IPS-NIHi11 (cell line): ENCODE measurements around the gene PRKCZ.
"Not testable (repeated sequence)": the region's sequence is repeated elsewhere in the genome, so short reads cannot be mapped to it uniquely, and the experiment has no call there.

Experiments
- DNase-seq: peaks from one replicate; pipeline ENCODE4 v3.0.0; 2012; ENCODE audit warnings: mixed read lengths, low spot score

PRKCZ gene

DNA sequence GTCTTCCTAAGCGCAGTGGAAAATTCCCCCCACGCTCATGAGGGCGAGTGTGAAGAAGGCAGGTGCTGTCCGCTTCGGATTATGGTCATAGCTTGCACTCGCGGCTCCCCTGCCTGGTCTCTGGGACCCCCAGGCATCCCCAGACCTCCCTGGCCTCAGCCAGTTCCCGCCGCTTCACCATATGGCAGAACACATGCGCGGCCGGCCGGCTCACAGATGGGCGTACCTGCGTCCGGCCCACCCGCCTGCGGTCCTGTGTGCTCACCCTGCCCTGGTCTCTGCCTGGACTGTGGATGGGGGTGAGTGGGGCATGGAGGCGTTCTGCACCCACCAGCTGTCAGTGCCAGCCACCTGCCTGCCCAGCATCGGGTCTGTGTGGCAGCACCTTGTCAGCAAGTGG, 34.1 kb downstream of the PRKCZ start:
- DNase-seq, result no peak

- DNase-seq, result no peak
These were observed 34.9 kb downstream of the PRKCZ start for GRCh38 chr1:2085080-2085479.

DNA sequence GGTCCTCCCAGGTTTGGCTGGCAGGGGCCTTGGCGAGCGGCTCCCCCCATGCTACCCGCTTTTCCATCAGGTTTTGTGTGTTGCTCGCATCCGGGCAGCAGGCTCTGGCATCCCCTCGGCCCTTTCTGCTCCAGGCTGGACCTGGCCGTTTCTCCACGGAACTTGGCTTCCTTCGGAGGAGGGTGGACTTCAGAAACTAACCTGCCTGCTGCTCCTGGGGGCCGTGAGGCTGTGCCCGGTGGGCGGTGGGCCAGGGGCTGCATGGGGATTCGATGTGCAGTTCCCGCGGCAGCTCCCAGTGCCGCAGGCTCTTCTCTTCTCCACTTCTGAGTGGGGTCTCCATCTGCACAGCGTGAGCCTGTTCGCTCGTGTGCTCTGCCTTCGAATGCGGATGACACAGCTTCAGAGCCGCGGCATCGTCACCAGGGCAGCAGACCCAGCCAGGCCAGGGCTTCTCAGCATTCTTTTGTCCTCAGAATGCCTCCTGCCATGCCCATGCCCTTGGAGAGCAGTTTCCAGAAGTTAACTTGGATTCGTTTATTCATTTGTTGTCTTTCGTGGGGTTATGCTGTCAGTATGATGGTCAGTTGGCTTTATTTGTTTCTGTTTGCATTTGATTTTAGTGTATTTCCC, 36.4 kb downstream of the PRKCZ start:
- no peak for DNase-seq

DNA sequence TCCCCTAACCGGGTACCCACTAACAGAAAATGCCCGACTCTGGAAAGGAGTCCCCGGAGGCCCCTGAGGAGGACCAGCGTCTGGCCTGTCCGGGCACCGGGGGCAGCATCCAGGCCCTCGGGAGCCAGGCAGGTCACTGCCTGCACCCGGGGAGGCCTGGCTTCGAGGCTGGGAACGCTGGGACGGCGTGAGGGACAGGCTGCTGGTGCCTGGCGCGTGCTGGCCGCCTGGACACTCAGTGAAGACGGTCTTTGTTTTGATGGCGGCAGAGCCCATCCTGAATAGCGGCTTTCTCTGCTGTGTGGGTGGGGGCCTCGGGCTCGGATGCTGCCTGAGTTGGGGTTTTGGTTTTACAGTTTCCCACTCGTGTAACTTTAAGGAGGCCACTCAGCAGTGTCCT, 37.6 kb downstream of the PRKCZ start:
- DNase-seq, result no peak

- no peak for DNase-seq
These were observed 38.2 kb downstream of the PRKCZ start for GRCh38 chr1:2088458-2088857.

DNA sequence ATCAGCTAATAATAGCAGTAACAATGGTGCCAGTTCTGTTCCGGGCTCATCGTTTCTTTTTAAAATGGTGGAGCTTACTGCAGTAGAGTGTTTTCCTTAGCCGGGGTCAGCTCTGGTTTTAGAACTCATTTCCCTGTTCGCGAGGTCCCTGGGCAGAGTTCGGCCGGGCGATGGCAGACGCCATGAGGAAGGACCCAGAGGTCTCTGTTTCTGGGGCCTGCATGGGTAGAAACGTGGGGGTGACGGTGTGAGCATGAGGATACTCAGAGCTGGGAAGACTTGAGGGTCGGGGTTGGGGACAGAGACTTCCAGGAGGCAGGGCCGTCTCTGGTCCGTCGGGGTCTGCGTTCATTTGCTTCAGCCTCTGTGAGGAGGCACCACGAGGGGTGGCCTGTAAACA, 38.8 kb downstream of the PRKCZ start:
- DNase-seq, result no peak

- no peak for DNase-seq
These were observed 40.1 kb downstream of the PRKCZ start for GRCh38 chr1:2090216-2090890.

- DNase-seq, result peak; percentile 85
These were observed 41.7 kb downstream of the PRKCZ start for GRCh38 chr1:2091611-2092604.

GRCh38 chr1:2093055-2093454, 42.8 kb downstream of the PRKCZ start:
- no peak for DNase-seq

GRCh38 chr1:2093636-2094035, 43.4 kb downstream of the PRKCZ start:
- no peak for DNase-seq

GRCh38 chr1:2094269-2095158, 44.3 kb downstream of the PRKCZ start:
- DNase-seq, result not testable (repeated sequence)

DNA sequence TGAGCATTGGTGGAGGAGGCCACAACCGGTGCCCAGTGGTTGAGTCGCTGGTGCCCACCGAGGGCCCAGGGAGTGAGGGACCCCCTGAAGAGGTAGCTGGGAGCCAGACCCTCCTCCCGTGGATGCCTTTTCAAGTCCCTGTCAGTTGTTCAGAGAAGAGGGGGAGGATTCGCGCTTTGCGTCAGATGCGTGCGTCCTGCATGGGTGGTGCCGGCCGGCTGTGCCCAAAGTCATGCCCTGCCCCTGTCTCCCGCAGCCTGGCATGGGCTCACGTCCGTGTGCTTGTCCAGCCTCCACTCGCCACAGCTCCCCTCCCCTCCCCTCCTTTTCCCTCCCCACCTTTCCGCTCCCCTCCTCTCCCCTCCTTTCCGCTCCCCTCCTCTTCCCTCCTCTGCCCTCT, 45.2 kb downstream of the PRKCZ start:
- DNase-seq, result no peak

- no peak for DNase-seq
These were observed 45.9 kb downstream of the PRKCZ start for GRCh38 chr1:2095981-2096736.

- no peak for DNase-seq
These were observed 47.4 kb downstream of the PRKCZ start for GRCh38 chr1:2097386-2098300.

DNA sequence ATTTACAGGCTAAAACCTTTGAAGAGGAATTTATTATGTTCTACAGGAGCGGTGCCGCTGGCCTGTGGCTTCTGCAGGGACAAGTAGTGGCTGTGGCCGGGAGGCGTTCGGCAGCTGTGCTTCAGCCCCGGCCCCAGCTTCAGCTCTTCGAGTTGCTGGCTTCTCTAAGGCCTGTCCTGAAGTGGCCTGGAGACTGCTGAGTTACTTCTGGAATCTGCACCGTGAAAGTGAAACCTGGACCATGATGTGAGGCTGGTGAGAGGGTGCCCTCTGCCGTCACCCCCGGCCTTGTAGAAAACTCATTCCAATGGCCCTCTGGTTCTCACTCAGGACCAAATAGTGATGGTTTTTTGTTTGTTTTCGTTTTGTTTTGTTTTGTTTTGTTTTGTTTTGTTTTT, 48.1 kb downstream of the PRKCZ start:
- no peak for DNase-seq

DNA sequence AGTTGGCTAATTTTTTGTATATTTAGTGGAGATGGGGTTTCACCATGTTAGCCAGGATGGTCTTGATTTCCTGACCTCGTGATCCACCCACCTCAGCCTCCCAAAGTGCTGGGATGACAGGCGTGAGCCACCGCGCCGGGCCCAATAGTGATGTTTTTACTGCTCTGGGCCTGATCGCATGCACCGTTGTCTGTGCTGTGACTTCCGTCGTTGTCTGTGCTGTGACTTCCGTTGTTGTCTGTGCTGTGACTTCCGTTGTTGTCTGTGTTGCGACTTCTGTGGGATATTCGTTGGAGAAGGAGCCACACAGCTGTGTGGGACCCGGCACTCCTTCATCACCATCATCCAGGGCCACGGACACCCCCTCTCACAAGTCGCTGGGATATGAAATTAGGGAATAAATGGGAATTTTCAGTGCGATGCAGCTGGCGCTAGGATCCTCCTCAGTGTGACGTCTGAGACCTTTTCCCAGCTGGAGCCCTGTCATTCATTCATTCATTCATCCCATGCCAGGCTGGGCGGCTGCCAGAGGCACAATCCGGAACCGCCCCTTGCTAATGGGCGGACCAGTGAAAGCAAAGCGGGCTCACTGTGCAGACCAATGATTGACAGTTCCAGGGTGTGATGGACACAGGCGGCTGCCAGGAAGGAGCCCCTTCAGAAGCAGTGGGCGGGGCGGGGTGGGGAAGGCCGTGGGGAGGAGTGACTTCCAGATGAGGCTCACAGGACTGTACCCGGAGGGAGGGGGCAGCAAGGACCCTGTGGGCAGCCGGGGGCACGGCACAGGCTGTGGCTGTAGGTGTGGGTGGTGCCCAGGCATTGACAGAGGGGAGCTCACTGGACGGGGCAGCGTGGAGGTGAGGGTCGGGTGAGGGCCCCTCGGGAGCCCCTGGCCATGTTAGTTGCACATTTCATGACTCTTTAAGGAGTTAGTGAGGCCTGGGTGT, 48.9 kb downstream of the PRKCZ start:
- no peak for DNase-seq

DNA sequence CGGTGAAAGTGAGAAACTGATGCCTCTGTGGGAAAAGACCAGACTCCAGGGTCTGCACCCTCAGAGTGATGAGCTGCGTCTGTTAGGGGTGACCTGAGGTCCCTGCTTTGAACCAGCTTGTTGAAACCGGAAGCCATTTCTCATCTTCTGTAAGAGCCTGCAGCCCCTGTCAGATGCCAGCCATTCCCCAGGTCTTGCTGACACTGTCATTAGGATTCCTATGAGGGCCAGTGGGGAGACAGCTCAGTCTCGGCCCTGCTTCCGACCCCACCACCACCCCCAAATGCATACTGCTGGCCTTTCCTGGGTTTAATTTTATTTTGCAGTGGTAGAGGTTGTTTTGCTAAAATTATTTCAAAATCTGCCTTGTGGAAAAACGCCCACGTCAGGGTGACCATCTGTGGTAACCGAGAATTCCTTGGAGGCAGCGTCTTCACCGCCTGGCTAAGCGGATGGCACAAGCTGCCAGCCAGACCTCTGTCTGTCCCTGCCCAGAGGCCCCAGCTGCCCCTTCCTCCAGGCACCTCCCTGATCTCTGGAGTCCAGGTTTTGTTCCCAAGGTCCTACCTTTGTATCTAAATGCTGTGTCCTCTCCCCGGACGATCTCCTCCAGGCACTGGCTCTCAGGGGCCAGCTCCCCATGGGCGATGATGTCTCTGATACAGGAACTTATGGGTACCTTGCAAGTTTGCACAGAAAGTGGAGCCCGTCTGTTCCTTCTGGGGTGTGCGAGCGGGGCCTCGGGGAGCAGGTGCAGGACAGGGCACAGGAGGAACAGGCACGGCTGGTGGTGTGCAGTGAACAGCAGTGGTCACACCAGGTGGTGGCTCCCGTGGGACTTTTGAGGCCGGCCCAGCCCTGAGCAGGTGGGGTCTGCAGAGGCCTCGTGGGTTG, 49.9 kb downstream of the PRKCZ start:
- no peak for DNase-seq

DNA sequence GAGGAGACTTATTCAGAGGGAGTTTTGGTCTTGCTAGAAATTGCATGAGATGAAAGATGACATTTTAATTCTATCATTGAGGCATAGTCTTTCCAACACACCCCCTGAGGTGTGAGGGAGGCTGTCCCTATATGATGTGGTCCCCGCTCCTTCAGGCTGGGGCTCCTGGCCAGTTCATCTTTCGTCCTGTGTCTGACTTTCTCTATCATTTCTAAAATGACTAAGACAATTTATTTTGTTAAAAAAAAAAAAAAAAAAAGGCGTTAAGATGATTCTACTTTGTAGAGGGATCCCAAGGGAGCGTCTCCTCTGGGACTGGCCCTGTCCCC, 50.5 kb downstream of the PRKCZ start:
- no peak for DNase-seq
